GM19193 (cell line): ENCODE measurements around the gene MCF2L.

Source experiments
- POLR2A ChIP-seq: IDR thresholded peaks from 4 replicates; pipeline ENCODE4 v1.6.1; 2011; ENCODE audit not compliant: insufficient read depth, insufficient read length; ENCODE audit errors: extremely low read depth

MCF2L gene

GRCh38 chr13:112994084-112994780 lies 25.2 kb downstream of the MCF2L start:
- TF ChIP-seq POLR2A: no peak

DNA sequence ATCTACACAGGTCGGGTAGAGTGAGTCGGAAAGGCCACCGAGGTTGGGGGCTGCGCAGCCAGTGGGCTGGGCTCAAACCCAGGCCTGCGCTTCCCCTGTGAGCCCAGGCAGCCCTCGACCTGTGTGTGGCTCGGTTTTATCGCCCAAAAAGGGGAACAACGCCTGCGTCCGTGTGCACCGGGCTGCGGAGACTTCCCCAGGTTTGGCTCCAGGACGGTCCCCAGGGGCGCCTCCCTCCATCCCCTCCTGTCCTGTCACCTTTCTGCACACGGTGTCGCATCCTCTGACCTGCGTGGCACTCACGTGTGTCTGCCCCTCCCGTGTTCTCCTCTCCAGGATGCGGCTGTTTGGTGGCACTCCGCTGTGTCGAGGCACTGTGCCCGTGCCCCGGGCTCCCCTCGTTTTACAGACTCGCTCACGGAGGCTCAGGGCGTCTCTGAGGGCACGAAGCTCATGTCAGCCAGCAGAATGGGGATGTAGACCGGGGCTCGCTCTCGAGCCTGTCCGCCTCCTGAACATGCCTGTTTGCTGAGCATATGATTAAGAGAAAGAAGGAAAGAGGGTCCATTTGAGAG lies 25.9 kb downstream of the MCF2L start:
- no peak for TF ChIP-seq POLR2A

GRCh38 chr13:112995395-112996191 lies 26.6 kb downstream of the MCF2L start:
- no peak for TF ChIP-seq POLR2A

- no peak for TF ChIP-seq POLR2A
These were observed 27.7 kb downstream of the MCF2L start for GRCh38 chr13:112996671-112997091.

GRCh38 chr13:112997188-112998130 lies 28.4 kb downstream of the MCF2L start:
- no peak for TF ChIP-seq POLR2A

GRCh38 chr13:112998521-112999280 lies 29.7 kb downstream of the MCF2L start:
- TF ChIP-seq POLR2A: no peak

GRCh38 chr13:112999414-113000177 lies 30.6 kb downstream of the MCF2L start:
- TF ChIP-seq POLR2A: no peak

- no peak for TF ChIP-seq POLR2A
These were observed 31.6 kb downstream of the MCF2L start for GRCh38 chr13:113000575-113000974.

DNA sequence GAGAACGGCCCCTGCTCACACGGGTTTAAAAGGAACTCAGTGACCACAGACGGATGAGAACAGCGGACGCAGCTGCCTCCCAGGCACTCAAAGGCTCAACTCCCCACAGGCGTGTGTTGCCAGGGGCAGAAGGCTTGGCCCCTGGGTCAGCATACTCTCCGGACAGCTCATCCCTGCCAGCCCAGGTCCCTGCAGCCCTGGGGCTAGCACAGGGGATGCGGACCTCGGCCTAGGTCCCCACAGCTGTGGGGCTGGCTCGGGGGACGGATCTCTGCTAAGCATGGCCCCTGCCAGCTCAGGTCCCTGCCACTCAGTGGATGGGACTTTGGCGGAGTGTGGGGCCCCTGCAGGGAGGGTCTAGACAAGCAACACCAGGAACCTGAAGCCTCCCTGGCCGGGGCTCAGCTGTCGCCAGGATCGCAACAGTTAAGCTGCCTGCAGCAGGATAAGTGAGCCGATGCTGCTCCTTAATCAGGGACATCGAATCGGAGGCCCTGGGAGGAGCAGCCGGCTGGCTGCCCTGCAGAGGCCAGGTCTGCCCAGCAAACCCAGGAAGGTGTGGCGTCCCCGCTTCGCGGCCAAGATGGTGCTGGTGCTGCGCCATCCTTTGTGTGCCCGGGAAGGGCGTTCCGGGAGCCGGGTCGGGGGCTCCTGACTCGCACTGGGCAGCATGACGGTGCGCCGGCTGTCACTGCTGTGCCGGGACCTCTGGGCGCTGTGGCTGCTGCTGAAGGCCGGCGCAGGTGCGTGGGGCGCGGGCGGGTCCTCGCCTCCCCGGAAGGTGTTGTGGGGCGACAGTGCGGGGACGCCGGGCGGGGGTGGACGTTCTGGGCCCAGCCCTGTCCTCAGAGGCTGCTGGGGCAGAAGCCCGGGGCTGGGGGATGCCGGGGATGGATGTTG lies 32.5 kb downstream of the MCF2L start:
- TF ChIP-seq POLR2A: no peak

- TF ChIP-seq POLR2A: no peak
These were observed 33.3 kb downstream of the MCF2L start for GRCh38 chr13:113002206-113002912.

GRCh38 chr13:113002913-113003290 lies 33.9 kb downstream of the MCF2L start:
- TF ChIP-seq POLR2A: no peak

DNA sequence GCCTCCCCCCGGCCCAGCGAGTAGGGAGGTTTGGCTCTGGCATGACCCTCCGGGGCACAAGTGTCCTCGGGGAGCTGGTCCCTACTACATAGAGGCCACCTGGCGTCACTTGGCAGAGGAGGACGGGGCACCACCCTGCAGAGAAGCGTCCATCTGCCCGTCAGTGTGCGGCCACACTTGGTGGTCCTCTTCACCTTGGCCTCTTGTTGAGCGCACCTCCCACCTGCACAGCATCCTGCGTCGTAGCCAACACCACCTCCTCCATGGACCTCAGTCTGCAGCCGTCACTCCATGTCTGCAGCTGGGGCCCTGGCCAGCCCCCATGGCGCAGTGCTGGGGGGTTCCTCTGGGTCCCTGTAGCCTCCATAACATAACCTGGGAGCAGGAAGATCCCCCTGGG lies 35.1 kb downstream of the MCF2L start:
- no peak for TF ChIP-seq POLR2A
